Gastrocnemius medialis (tissue), 4 donors: ENCODE measurements around the gene PHF13.

Experiments used
- POLR2A ChIP-seq, 2 donors: fragments of 450-650 bp; IDR thresholded peaks; one replicate each; pipeline ENCODE4 v1.6.1; 2017; ENCODE audit warnings: antibody characterized with exemption in 2 of 2, mild to moderate bottlenecking in 2 of 2, moderate library complexity in 2 of 2
- TF ChIP-seq, protein P1 (sequence below), 5 experiments: fragments of 450-650 bp in 3 of 5; fragments of 200-600 bp in 2 of 5; sonication (generic) in 2 of 5; IDR thresholded peaks in 4 of 5; conservative IDR thresholded peaks in 1 of 5; 1 replicate in 4 of 5; 2 replicates in 1 of 5; pipeline ENCODE4 v1.5.1; 2016 to 2019; ENCODE audit warnings: antibody characterized with exemption in 5 of 5, mild to moderate bottlenecking in 3 of 5, moderate library complexity in 3 of 5

DNA sequence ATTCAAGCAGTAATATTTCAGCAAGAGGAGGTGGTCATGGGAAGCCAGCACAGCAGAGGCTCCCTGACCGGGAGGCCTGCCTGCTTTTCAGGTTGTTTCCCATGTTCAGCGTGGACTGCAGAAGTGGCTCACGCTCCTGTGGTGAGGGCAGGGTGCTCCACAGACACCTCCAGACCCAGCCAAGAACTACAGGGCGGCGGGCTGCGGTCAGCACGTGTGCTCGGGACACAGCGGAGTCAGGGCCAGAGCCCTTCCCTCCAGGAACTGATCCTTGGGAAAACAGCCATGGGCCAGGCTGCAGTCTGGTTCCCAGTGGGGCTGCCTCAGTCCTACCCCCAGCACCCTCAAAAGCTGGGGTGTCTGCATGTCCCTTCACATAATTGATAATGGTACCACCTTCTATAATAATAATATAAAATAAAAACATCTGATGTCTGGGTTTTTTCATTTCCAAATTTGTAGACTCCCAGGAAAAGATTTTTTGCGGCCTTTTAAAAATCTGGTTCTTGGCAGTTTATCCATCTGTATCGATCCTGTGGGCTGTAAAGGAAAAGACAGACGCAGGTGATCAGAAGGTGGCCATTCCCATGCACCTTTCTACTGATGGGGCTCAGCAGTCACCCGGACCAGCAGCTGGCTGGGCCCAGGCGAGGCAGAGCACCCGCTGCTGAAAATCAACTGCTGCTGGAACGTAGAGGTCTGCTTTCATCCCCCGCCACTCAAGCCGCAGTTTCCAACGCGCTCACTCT is 21.8 kb downstream of the PHF13 start:
- TF ChIP-seq, protein P1, sequence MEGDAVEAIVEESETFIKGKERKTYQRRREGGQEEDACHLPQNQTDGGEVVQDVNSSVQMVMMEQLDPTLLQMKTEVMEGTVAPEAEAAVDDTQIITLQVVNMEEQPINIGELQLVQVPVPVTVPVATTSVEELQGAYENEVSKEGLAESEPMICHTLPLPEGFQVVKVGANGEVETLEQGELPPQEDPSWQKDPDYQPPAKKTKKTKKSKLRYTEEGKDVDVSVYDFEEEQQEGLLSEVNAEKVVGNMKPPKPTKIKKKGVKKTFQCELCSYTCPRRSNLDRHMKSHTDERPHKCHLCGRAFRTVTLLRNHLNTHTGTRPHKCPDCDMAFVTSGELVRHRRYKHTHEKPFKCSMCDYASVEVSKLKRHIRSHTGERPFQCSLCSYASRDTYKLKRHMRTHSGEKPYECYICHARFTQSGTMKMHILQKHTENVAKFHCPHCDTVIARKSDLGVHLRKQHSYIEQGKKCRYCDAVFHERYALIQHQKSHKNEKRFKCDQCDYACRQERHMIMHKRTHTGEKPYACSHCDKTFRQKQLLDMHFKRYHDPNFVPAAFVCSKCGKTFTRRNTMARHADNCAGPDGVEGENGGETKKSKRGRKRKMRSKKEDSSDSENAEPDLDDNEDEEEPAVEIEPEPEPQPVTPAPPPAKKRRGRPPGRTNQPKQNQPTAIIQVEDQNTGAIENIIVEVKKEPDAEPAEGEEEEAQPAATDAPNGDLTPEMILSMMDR (IDR thresholded peaks at IDR 0.05 in 4 of 5, conservative IDR thresholded peaks at IDR 0.05 in 1 of 5): no peak
- TF ChIP-seq POLR2A (IDR thresholded peaks at IDR 0.05): no peak
